Stimulated activated CD8-positive, alpha-beta memory T cell treated with anti-CD3 and anti-CD28 coated beads, Interleukin-4, amount 100 ng/mL, for 1 hour (primary cell): Measurements from ENCODE around the gene ZNF17.
A peak's percentile ranks its signal among the peaks of the same experiment; 100 is the strongest.
"Not testable (repeated sequence)": the region's sequence is repeated elsewhere in the genome, so short reads cannot be mapped to it uniquely, and the experiment has no call there.

Source experiments
- DNase-seq, 2 donors: peaks; one replicate each; pipeline ENCODE4 v3.0.0-alpha.2; 2020; ENCODE audit warnings: low read depth in 2 of 2, low spot score in 1 of 2

Gene ZNF17

DNA sequence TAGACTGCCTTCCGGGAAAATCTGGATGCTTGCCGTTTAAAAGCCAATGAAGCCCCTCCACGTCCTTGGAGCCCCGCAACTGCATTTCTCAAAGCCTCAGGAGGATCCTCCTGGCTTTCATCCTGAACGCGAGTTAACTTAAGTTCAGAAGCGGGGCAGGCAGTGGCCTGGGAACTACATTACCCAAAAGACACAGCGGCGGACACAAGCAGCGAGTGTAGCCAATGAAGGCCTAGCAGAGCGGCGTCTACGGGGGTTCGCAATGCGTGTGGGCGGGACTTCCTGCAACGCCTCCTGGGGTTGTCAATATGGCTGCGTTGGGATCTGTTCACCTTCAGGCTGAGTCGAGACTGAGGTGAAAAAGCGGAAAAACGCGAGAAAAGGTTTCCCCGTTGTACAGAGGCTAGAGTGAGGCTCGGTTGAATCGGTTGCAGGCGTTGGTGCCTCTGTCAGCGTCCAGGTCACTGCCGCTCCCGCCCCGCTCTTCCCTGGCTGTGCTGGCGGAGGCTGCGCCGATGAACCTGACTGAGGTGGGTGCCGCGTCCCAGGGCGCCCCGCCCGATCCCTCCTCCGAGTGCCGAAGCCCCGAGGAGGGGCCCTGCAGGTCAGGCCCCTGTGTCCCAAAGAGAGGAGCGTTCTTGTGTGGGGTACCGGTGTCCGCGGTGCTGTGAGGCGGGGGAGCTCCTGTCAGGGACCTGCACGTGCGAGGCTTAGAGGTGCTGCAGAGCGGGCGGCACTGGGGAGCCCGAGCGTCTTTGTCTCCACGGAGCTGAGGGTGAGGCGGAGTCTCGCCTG lies at the start of gene ZNF17:
ZNF17 (plus strand) TSS at position 285 of the 795 bp plus-strand sequence. CDS start 2,455 bp downstream, outside the sequence.
- peak; percentile 81 to 86 for DNase-seq

DNA sequence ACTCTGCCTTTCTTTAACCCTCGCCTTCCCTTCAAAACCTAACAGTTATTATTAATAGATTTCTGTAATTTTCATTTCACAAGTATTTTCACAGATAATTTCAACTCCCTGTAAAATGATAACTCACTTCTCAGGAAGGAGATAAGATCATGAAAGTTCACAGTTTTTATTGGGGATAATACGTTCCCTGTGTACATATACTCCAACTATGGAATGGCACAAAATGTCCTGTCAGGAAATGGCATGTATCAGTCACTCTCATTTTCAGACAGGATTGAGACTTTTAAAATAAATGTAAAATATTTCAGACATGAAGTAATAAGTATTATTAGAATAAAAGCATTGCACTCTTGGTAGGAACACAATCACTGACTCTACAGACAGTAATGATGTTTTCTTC lies 48.5 kb upstream of the ZNF17 start:
- no peak for DNase-seq

DNA sequence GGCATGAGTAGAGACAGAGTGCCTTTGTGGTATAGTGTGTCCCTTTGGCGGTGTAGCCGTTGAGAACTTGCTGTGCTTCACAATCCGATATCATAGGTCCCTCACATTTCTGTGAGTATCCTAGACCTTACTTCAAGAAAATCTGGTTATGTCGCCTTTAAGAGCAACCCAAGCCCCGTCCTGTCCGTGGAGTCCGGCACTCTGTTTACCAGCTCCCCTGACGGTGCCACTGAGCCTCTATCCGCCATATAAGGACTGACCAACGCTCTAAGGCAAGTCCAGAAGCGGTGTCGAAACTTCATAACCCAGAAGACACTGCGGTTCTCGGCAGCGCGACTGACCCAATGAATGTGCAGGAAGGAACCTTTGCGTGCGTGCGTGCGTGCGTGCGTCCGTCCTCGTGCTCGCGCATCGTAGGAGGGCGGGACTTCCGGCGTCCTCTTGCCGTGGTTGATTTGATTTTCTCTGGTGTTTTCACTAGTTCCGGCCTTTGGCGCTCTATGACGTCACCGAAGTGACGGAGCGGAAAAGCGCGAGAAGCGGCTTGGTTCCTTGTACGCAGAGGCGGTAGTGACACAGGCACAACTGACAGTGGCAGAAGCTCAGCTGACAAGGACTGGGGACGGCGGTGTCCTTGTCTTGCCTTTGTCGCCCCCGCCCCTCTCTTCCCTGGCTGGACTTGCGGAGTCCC lies 47.8 kb upstream of the ZNF17 start, which contains the start of the genes TRAPPC2B and ZNF547:
TRAPPC2B (plus strand) TSS at position 555 of the 691 bp plus-strand sequence. CDS start 1,283 bp downstream, outside the sequence.
ZNF547 (plus strand) TSS at position 555 of the 691 bp plus-strand sequence. CDS start 5,005 bp downstream, outside the sequence.
- peak; percentile 96 for DNase-seq

DNA sequence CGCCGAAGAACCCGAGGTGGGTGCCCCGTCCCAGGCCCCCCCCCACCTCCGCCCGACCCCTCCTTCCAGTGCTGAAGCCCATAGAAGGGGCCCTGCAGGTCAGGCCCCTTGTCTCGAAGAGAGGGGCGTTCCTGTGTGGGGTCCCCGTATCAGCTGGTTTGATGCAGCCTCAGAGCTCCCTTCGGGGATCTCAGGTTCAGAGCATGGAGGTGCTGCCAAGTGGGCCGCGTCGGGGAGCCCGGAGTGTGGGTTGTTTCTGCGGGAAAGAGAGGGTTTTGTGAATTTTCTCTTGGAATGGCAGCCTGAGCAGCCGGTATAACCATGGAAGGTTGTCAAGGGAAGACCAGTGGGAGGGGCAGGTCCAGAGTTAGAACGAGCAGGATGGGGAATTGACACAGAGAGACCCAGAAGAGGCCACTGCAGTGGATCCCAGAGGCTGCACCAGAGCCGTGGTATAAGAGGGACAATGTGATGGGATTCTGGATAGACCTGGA lies 47.2 kb upstream of the ZNF17 start:
- DNase-seq: no peak

DNA sequence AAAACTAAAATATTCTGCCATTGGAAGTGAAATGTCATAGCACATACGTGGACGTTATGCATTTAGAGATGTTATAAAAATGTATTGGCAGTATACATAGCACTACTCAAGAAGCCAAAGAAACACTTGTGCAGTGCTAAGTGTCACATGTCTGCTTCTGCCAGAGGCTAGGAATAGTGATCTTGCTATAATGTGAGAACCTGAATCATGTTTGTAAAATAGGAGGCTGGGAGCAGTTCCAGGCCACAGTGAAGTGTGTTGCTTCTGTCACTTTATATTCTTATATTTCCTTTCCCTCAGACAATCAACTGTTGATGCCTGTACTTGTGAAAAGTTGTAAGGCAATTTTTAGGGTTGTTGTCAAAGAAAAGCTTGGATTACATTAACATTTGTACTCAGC lies 44.2 kb upstream of the ZNF17 start:
- no peak for DNase-seq

DNA sequence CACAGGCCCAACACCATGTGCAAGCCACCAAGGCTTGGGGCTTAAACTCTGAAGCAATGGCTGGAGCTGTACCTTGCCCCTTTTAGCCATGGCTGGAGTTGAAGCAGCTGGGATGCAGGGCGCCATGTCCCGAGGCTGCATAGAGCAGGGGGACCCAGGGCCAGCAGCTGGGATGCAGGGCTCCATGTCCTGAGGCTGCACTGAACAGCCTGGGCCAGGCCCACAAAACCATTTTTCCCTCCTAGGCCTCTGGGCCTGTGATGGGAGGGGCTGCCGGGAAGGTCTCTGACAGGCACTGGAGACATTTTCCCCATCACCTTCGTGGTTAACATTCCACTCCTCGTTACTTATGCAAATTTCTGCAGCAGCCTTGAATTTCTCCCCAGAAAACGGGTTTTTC lies 36.8 kb upstream of the ZNF17 start:
- DNase-seq: no peak

DNA sequence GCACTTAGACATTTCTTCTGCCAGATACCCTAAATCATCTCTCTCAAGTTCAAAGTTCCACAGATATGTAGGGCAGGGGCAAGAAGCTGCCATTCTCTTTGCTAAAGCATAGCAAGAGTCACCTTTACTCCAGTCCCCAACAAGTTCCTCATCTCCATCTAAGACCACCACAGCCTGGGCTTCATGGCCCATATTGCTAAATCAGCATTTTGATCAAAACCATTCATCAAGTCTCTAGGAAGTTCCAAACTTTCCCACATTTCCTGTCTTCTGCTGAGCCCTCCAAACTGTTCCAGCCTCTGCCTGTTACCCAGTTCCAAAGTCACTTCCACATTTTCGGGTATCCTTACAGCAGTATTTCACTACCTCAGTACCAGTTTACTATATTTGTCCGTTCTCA lies 36.3 kb upstream of the ZNF17 start:
- not testable (repeated sequence) for DNase-seq

DNA sequence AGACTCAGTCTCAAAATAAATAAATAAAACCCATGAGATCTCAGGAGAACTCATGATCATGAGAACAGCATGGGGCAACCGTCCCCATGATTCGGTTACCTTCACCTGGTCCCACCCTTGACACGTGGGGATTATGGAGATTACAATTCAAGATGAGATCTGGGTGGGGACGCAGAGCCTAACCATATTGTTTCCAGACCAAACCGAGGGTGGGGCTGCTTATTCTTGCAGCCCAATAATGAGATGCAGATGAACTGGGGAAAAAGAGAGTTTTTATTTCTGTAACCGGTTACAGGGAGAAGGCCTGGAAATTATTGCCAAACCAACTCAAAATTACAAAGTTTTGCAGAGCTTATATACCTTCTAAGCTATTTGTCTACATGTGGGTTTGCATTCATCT lies 34.8 kb upstream of the ZNF17 start:
- DNase-seq: no peak

DNA sequence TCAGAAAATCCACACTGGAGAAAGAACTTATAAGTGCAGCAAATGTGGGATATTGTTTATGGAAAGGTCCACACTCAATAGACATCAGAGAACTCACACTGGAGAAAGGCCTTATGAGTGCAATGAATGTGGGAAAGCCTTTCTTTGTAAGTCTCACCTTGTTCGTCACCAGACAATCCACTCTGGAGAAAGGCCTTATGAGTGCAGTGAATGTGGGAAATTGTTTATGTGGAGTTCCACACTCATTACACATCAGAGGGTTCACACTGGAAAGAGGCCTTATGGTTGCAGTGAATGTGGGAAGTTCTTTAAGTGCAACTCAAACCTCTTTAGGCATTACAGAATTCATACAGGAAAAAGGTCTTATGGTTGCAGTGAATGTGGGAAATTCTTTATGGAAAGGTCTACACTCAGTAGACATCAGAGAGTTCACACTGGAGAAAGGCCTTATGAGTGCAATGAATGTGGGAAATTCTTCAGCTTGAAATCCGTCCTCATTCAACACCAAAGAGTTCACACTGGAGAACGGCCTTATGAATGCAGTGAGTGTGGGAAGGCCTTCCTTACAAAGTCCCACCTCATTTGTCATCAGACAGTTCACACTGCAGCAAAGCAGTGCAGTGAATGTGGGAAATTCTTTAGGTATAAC lies 33.3 kb upstream of the ZNF17 start:
- no peak for DNase-seq

DNA sequence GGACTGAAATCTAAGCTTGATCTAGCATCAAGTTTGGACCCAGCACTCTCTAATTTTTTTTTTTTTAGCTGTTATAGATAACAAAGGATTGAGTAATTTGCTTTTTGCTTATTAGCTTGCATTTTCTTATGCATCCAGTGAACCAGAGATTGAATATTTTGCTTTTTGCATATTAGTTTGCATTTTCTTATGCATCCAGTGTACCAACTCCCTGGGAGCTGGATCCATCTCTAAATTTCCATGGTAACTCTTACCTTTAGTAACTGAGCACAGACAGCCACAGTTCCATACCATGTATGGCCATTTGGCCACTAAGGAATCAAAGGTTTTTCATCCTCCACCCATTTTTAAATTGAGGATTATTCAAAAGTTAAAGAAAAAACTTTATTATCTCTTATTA lies 30.0 kb upstream of the ZNF17 start:
- DNase-seq: no peak

DNA sequence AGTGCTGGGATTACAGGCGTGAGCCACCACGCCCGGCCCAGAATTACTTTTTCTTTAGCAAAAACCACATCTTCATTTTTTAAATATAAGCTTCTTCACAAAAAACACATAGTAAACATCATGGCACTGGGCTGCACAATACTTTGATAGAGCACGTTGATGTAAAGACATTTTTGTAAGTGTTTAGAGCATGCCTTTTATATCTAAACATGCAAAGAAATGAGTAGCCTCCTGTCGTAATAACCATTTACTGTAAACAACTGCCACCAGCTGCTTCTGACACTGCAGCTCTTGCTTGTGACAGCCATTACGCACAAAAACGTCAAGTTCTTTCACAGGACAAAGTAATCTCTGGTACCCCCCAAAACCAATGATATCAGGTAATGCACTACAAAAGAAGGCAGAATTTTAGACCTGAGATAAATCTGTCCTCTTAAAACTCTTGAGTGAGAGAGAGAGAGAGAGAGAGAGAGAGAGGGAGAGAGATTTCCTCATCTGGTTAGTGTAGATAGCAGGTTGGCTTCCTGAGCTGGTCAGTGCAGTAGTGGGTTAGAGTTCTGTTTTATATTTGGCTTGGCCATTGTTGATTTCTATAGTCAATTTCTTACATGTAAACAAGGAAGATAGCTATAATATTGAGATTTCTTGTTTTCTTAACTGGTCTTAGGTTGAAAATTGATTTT lies 28.0 kb upstream of the ZNF17 start:
- DNase-seq: no peak

DNA sequence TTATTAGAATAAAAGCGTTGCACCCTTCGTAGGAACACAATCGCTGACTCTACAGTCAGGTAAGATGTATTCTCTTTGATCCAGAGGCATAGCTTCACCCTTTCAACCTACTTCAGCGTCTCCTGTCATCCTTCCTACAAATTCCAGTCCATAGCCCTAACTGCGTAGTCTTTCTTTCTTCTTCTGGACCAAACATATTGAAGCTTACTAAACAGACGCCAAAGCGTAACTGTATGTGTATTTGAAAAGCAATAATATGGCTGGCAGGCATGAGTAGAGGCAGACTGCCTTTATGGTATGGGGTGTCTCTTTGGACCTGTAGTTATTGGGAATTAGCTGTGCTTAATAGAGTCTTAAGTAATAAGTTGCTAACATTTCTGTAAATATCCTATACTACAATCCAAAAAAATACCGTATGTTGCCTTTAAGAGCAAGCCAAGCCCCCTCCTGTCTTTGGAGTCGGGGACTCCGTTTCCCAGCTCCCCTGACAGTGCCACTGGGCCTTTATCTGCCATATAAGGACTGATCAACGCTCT lies 21.7 kb upstream of the ZNF17 start:
- DNase-seq: no peak

DNA sequence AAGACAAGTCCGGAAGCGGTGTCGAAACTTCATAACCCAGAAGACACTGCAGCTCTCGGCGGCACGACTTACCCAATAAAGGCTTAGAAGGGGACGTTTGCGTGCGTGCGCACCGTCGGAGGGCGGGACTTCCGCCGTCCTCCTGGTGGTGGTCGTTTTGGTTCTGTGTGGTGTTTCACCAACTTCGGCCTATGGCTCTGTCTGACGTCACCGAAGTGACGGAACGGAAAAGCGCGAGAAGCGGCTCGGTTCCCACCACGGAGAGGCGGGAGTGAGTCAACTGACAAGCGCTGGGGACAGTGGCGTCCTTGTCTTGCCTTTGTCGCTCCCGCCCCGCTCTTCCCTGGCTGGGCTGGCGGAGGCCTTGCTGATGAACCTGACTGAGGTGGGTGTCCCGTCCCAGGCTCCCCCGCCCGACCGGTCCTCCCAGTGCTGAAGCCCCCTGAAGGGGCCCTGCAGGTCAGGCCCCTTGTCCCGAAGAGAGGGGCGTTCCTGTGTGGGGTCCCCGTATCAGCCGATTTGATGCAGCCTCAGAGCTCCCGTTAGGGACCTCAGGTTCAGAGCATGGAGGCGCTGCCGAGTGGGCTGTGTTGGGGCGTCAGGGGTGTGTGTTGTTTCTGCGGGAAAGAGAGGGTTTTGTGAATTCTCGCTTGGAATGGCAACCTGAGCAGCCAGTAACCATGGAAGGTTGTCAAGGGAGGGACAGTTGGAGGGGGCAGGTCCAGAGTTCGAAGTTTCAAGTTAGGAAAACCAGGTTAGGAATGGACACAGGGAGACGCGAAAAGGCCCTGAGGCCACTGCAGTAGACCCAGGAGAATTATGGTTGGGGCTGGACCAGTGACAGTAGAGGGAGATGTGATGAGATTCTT lies 21.0 kb upstream of the ZNF17 start, which contains the start of gene ZNF548:
ZNF548 (plus strand) TSS at position 125 of the 869 bp plus-strand sequence; CDS start at position 371, 246 bp downstream.
- DNase-seq: peak; percentile 96 to 98

DNA sequence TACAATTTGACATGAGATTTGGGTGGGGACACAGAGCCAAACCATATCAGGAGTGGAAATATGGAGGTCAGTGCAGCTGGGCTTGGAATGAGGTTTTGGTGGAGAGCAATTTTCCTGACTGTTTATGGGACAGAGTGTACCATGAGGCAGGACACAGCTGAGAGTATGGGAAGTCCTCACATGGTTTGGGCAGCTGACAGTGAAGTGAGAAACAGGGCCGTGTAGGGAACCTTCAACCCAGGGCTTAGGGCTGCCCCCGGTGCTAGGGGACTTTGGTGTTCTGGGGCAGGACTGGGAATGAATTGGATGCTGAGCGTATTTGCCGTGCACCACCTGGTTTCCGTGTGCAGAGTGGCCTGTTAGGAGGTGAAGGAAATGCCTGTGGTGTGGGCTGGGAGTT lies 15.3 kb upstream of the ZNF17 start:
- DNase-seq: no peak

DNA sequence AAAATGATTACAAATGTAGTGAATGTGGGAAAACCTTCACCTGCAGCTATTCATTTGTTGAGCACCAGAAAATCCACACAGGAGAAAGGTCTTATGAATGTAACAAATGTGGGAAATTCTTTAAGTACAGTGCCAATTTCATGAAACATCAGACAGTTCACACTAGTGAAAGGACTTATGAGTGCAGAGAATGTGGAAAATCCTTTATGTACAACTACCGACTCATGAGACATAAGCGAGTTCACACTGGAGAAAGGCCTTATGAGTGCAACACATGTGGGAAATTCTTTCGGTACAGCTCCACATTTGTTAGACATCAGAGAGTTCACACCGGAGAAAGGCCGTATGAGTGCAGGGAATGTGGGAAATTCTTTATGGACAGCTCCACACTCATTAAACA lies 12.1 kb upstream of the ZNF17 start:
- no peak for DNase-seq

DNA sequence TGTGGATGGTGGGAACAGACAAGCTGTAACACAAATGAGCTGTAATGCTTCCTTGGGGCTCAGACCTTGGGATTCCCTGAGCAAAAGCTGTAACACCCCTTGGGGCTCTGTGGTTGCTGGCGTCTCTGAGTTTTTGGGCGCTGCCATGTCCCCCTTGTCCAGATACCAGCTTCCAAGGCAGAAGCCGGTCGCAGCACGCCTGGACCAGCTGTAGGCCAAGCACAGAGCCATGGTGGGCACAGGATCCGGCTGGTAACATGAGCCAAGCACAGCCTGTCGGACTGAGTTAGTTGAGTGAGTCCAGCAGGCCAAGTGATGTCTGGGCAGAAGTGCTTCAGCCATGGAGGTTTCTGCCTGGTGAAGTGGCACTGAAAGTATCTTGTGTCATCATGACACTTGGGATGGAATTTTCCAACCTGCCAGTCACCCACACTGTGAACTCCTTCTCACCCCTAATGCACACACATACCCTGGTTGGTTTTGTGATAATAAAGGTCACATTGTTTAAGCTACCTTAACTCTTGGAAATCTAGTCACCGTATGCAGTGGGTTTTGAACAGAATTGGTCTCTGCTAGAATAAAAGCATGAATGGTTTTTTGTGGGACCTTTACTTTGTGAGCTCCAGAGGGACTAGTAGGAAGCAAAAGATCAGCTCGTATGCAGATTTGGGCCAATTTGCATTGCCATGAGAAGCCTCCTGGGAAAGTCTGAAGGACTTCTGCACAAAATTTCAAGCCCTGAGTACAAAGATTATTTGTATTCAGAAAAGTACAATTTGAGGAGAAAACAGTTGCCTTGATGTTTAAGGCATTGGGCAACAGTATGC lies 7.0 kb upstream of the ZNF17 start:
- DNase-seq: no peak

DNA sequence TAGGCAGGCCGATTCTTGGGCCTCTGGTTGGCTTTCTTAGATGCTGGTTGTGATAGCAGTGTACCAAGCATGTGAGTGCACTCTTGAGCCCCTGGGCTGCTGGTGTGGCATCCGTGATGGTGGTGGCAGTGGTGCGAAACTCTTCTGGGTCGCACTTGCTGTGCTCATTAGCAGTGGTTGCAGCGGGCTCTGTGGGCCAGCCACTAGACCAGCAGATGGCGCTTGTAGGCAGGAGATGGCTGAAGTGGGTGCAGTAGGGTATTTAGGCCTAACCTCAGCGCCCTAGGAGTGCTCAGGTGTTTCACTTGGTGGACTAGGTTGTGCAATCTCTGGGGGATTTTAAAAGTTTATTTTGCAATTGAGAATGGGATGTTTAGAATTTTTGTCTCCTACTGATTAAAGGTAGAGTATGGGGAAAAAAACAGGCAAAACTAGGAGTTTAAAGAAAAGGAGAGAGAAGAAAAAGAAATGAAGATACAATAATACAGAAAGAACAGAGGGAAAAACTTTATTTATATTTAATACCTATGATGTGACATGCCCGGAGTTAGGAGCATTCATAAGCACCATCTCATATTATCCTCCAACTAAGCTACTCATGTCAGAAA lies 4.3 kb upstream of the ZNF17 start:
- peak in 1 of 2 donors; percentile 45 for DNase-seq

DNA sequence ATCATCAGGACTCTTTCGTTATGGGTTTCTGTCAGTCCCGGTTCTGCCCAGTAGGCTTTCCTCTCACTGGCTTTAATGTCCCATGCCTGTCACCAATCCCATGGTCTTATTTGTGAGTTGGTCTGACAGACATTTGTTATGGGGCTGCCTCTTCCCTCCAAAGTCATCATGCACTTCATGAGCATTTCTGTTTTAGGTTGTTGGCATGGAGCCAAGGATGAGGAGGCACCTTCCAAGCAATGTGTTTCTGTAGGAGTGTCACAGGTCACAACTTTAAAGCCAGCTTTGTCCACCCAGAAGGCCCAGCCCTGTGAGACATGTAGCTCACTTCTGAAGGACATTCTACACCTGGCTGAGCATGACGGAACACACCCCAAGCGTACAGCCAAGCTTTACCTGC lies 8.5 kb downstream of the ZNF17 start:
- no peak for DNase-seq
